Subcutaneous adipose tissue (tissue), 4 donors: ENCODE measurements around the gene ADCY3. TPM values are rescaled to one million over a fixed set of nuclear protein-coding genes. Genes with fewer than 3 reads are reported as not detected.

Source experiments
- total RNA-seq, 4 donors: library from RNA; depleted of rRNA; stranded (reverse); fragments of >200 nt; gene quantifications; one replicate each; pipeline ENCODE4 v1.1.0, GENCODE V29; 2016
- TF ChIP-seq, protein P1 (sequence below): fragments of 450-650 bp; IDR thresholded peaks from one replicate; pipeline ENCODE4 v1.5.1; 2016; ENCODE audit warnings: low read depth, mild to moderate bottlenecking, control low read depth, antibody characterized with exemption, moderate library complexity

The ADCY3 gene
- total RNA-seq, 4 donors from 2014 or later: 39.2 to 133 (median 74.5) TPM

DNA sequence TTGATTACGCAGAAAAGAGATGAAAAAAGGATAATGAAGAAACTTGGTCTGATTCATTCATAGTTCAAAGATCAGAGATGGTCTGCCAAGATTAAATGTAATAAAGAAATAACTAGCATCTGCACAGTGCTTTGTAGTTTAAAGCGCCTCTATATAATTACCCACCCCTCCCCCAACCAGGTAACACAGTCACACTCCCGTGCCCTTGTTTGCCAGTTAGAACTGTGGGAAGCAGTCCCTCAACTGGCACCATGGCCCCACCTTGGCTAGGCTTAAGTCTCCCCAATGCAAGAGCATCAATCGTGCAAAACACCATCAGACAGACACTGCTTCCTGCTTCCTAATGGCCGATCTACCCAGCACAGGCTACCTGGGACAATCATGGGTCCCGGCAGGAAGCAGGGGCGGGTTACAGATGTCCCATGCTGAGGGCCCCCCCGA, 11.6 kb downstream of the ADCY3 start:
- TF ChIP-seq, protein P1, sequence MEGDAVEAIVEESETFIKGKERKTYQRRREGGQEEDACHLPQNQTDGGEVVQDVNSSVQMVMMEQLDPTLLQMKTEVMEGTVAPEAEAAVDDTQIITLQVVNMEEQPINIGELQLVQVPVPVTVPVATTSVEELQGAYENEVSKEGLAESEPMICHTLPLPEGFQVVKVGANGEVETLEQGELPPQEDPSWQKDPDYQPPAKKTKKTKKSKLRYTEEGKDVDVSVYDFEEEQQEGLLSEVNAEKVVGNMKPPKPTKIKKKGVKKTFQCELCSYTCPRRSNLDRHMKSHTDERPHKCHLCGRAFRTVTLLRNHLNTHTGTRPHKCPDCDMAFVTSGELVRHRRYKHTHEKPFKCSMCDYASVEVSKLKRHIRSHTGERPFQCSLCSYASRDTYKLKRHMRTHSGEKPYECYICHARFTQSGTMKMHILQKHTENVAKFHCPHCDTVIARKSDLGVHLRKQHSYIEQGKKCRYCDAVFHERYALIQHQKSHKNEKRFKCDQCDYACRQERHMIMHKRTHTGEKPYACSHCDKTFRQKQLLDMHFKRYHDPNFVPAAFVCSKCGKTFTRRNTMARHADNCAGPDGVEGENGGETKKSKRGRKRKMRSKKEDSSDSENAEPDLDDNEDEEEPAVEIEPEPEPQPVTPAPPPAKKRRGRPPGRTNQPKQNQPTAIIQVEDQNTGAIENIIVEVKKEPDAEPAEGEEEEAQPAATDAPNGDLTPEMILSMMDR: no peak

DNA sequence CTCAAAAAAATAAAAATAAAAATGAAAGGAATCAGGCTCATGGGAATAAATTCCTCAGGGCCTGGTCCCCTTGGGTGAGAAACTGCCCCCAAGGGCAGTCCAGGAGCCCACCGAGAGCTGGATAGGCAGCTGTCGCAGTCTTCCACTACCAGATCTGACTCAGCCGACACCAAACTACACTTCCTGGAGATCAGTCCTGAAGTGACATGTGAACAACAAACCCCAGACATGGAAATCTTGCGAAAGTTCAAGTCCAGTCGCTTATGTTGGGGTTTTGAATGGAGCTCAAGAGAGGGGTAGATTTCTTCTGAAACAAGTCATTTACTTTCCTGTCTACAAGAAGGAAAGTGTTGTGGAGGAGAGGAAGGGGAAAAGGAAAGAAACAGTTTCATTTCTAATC, 12.9 kb downstream of the ADCY3 start:
- TF ChIP-seq, protein P1: no peak

GRCh38 chr2:24906466-24906865, 13.6 kb downstream of the ADCY3 start:
- TF ChIP-seq, protein P1: no peak

GRCh38 chr2:24903161-24904103, 16.6 kb downstream of the ADCY3 start:
- TF ChIP-seq, protein P1: no peak

- TF ChIP-seq, protein P1: no peak
These were observed 20.6 kb downstream of the ADCY3 start for GRCh38 chr2:24899361-24899910.

GRCh38 chr2:24898122-24899109, 21.6 kb downstream of the ADCY3 start:
- TF ChIP-seq, protein P1: no peak

DNA sequence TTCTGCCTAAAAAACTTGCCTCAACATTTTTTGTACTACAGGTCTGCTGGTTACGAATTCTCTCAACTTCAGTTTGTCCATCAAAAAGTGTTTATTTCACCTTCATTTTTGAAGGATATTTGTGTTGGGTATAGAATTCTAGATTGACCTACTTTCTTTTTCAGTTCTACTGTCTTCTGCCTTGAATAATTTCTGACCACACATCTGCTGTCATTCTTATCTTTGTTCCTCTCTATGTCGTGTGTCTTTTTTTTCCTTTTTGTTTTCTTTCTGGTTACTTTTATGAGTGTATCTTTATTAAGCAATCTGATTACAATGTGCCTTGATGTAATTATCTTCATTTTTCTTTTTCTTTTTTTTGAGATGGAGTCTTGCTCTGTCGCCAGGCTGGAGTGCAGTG, 25.3 kb downstream of the ADCY3 start:
- TF ChIP-seq, protein P1: no peak
